Right renal cortex interstitium (tissue), 3 donors: ENCODE results near the gene PTPRJ. TPM values are rescaled to one million over a fixed set of nuclear protein-coding genes. Genes with fewer than 3 reads are reported as not detected.
"Not testable (repeated sequence)": the region's sequence is repeated elsewhere in the genome, so short reads cannot be mapped to it uniquely, and the experiment has no call there.

Experiments
- DNase-seq, 3 donors: peaks; one replicate each; pipeline ENCODE4 v3.0.0-alpha.2; 2013; ENCODE audit warnings: low read depth in 3 of 3, low spot score in 2 of 3
- polyA plus RNA-seq, 3 donors: library from polyadenylated mRNA; unstranded; fragments of 120-200 nt; gene quantifications; one replicate each; pipeline ENCODE4 v1.2.1, GENCODE V29; 2013; ENCODE audit not compliant: insufficient read length in 3 of 3

PTPRJ gene
- polyA plus RNA-seq, 3 donors: 23.5 to 25.6 (median 25.1) TPM

GRCh38 chr11:48180627-48181026 lies 200.3 kb downstream of the PTPRJ start:
- DNase-seq: no peak

GRCh38 chr11:48182860-48183526 lies 202.6 kb downstream of the PTPRJ start:
- DNase-seq: no peak

- DNase-seq: no peak
These were observed 204.1 kb downstream of the PTPRJ start for GRCh38 chr11:48184452-48184851.

- DNase-seq: not testable (repeated sequence)
These were observed 210.7 kb downstream of the PTPRJ start for GRCh38 chr11:48190906-48191654.

- no peak for DNase-seq
These were observed 213.5 kb downstream of the PTPRJ start for GRCh38 chr11:48193876-48194275.

- no peak for DNase-seq
These were observed 227.5 kb downstream of the PTPRJ start for GRCh38 chr11:48207881-48208280.

GRCh38 chr11:48210052-48210451 lies 229.7 kb downstream of the PTPRJ start:
- DNase-seq: no peak

- DNase-seq: no peak
These were observed 236.2 kb downstream of the PTPRJ start, which contains the start of gene OR4B1 for GRCh38 chr11:48216510-48216909. Gene OR4B1 (plus strand): TSS chr11:48216810. CDS start chr11:48216810, 0 bp downstream.

Other genes starting within 250 kb of the PTPRJ start
- gene FNBP4, start 213.2 kb upstream of the PTPRJ start, polyA plus RNA-seq: 100 to 1,000 TPM in 1 of 3 donors, 10 to 100 TPM in 2; 89.9 to 114 (median 95.4) TPM
- gene NUP160, start 132.2 kb upstream of the PTPRJ start, polyA plus RNA-seq: 10 to 100 TPM; 63.4 to 68.9 (median 68.5) TPM
- gene OR4B1, start 236.3 kb downstream of the PTPRJ start, polyA plus RNA-seq: not detected